Neural cell (in vitro differentiated cells): ENCODE data around the gene ROR1. TPM values are rescaled to one million over a fixed set of nuclear protein-coding genes. Genes with fewer than 3 reads are reported as not detected.

ENCODE experiments used
- H2AFZ ChIP-seq: fragments of 200-600, 300-800 bp; sonication (generic), shearing (Covaris generic); 2 replicates; pipeline ENCODE4 v1.6.0; 2014; ENCODE audit warnings: low read depth, mild to moderate bottlenecking, antibody characterized with exemption, low read length, moderate library complexity
- H3F3A ChIP-seq: fragments of 200-600 bp; shearing (Covaris generic); 2 replicates; pipeline ENCODE4 v1.6.1; 2016; ENCODE audit warnings: mild to moderate bottlenecking, moderate library complexity, mixed read lengths, antibody characterized with exemption, low read length; ENCODE audit not compliant: insufficient read depth, poor library complexity, severe bottlenecking
- H3K27ac ChIP-seq: fragments of 200-600, 300-800 bp; sonication (generic), shearing (Covaris generic); 2 replicates; pipeline ENCODE4 v1.5.1; 2014; ENCODE audit warnings: mild to moderate bottlenecking, low read length, moderate library complexity
- H3K27me3 ChIP-seq: fragments of 300-800, 200-600 bp; sonication (generic), shearing (Covaris generic); 2 replicates; pipeline ENCODE4 v1.6.0; 2014; ENCODE audit warnings: mild to moderate bottlenecking, low read depth, low read length, moderate library complexity; ENCODE audit not compliant: insufficient read depth
- H3K36me3 ChIP-seq: fragments of 300-800, 200-600 bp; sonication (generic), shearing (Covaris generic); 2 replicates; pipeline ENCODE4 v1.5.1; 2014; ENCODE audit warnings: mild to moderate bottlenecking, antibody characterized with exemption, low read length, moderate library complexity; ENCODE audit not compliant: insufficient read depth
- H3K4me2 ChIP-seq: fragments of 300-800, 200-600 bp; sonication (generic), shearing (Covaris generic); 2 replicates; pipeline ENCODE4 v1.6.0; 2014; ENCODE audit warnings: mild to moderate bottlenecking, low read length
- H3K4me3 ChIP-seq: fragments of 300-800, 200-600 bp; sonication (generic), shearing (Covaris generic); 2 replicates; pipeline ENCODE4 v1.5.1; 2014; ENCODE audit warnings: mild to moderate bottlenecking, low read length, moderate library complexity
- H3K79me2 ChIP-seq: fragments of 200-600 bp; shearing (Covaris generic); replicated peaks from 2 replicates; pipeline ENCODE4 v1.6.0; 2014; ENCODE audit warnings: mild to moderate bottlenecking, low read length, moderate library complexity; ENCODE audit not compliant: insufficient read depth
- H3K9ac ChIP-seq: fragments of 300-800, 200-600 bp; sonication (generic), shearing (Covaris generic); 2 replicates; pipeline ENCODE4 v1.6.1; 2016; ENCODE audit warnings: mild to moderate bottlenecking, low read length, mixed read lengths
- H3K9me2 ChIP-seq: fragments of 200-600 bp; shearing (Covaris generic); 2 replicates; pipeline ENCODE4 v1.6.1; 2016; ENCODE audit warnings: mild to moderate bottlenecking, low read length, mixed read lengths; ENCODE audit not compliant: insufficient read depth
- H3K9me3 ChIP-seq: fragments of 200-600, 300-800 bp; sonication (generic), shearing (Covaris generic); 2 replicates; pipeline ENCODE4 v1.6.1; 2016; ENCODE audit warnings: mild to moderate bottlenecking, mixed run types, low read length, moderate library complexity, mixed read lengths
- H4K20me1 ChIP-seq: fragments of 200-600 bp; shearing (Covaris generic); 2 replicates; pipeline ENCODE4 v1.6.1; 2016; ENCODE audit warnings: mild to moderate bottlenecking, mixed run types; ENCODE audit not compliant: insufficient read depth
- EP300 ChIP-seq: fragments of 450-650 bp; conservative IDR thresholded peaks from 2 replicates; pipeline ENCODE4 v1.6.1; 2014; ENCODE audit warnings: antibody characterized with exemption, mild to moderate bottlenecking, moderate library complexity; ENCODE audit not compliant: poor library complexity, severe bottlenecking
- EZH2 ChIP-seq: fragments of 200-600, 300-800 bp; shearing (Covaris generic), sonication (generic); IDR thresholded peaks from 2 replicates; pipeline ENCODE4 v1.6.1; 2014; ENCODE audit warnings: antibody characterized with exemption, low read length, borderline replicate concordance, mild to moderate bottlenecking; ENCODE audit not compliant: insufficient read depth, poor library complexity, severe bottlenecking
- MXI1 ChIP-seq: fragments of 450-650 bp; conservative IDR thresholded peaks from 2 replicates; pipeline ENCODE4 v1.6.1; 2014; ENCODE audit warnings: antibody characterized with exemption, mild to moderate bottlenecking; ENCODE audit not compliant: poor library complexity, severe bottlenecking
- POLR2AphosphoS5 ChIP-seq: IDR thresholded peaks from 2 replicates; pipeline ENCODE4 v1.6.1; 2012
- RAD21 ChIP-seq: fragments of 450-650 bp; conservative IDR thresholded peaks from 2 replicates; pipeline ENCODE4 v1.6.1; 2014; ENCODE audit warnings: antibody characterized with exemption, mild to moderate bottlenecking, moderate library complexity
- REST ChIP-seq: IDR thresholded peaks from 2 replicates; pipeline ENCODE4 v1.6.1; 2012; ENCODE audit warnings: borderline replicate concordance
- SMC3 ChIP-seq: fragments of 450-650 bp; conservative IDR thresholded peaks from 2 replicates; pipeline ENCODE4 v1.6.1; 2014; ENCODE audit warnings: antibody characterized with exemption, mild to moderate bottlenecking, moderate library complexity; ENCODE audit not compliant: poor library complexity
- TAF1 ChIP-seq: IDR thresholded peaks from 2 replicates; pipeline ENCODE4 v1.6.1; 2012; ENCODE audit warnings: low read depth
- polyA plus RNA-seq: library from polyadenylated mRNA; depleted of rRNA; stranded (reverse); fragments of >200 nt; gene quantifications from 2 replicates; pipeline ENCODE4 v1.2.3, GENCODE V29; 2014
- TF ChIP-seq, protein P1 (sequence below): fragments of 450-650 bp; IDR thresholded peaks from 2 replicates; pipeline ENCODE4 v1.5.1; 2014; ENCODE audit warnings: antibody characterized with exemption, mild to moderate bottlenecking, moderate library complexity; ENCODE audit not compliant: poor library complexity, severe bottlenecking

Gene ROR1
- polyA plus RNA-seq, 1 donor from 2014 or later = 0.27 TPM

DNA sequence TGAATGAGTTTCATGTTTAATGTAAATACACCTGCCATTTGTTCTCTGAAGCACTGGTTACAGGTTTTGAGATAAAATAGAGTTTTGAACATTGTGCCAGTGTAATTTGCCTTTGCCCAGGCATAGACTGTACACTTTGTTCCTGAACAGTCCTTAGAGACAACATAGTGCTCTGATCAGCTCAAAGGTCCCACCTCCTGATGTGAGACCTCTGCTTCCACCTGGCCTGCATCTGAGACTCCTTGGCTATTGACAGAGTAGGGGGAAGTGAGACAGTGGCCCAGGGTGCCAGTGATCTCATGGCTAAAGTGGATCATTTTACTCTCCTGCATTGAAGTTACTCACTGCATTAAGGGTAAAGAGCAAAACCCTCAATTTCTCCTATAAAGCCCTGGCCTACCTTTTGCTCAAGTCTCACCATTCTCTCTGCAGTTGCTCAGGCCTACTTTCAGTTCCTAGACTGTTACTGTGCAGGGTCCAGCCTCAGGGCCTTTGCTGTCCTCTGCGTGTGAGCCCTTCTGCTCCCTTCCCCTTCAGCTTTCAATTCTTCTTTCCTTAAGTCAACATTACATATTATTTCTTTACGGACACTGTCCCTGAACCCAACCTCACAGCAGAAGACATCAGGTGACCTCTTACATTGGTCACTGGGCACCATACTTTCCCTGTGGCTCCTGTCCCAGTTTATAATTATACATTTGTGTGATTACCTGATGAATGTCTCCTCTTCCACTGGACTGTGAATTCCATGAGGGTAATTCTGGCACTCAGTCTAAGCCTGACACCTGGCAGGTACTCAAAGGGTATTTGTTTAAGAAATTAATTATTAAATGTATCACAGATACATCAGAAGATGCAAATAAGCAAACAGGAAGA, 142.9 kb downstream of the ROR1 start:
- no peaks in the 10 kb centered on the region for H3K79me2 ChIP-seq
- no peak overlapping the region for H3K9ac ChIP-seq
- no peaks in the 10 kb centered on the region for H3K36me3 ChIP-seq
- no peaks in the 10 kb centered on the region for H3K27me3 ChIP-seq
- H3K4me3 ChIP-seq = no peak overlapping the region
- no peaks in the 10 kb centered on the region for H4K20me1 ChIP-seq
- H3K9me2 ChIP-seq = no peaks in the 10 kb centered on the region
- H2AFZ ChIP-seq = no peak overlapping the region
- no peaks in the 10 kb centered on the region for H3K9me3 ChIP-seq
- H3K4me2 ChIP-seq = no peak overlapping the region
- no peaks in the 10 kb centered on the region for H3F3A ChIP-seq
- no peak for TF ChIP-seq POLR2AphosphoS5
- TF ChIP-seq RAD21 = no peak
- TF ChIP-seq, protein P1, sequence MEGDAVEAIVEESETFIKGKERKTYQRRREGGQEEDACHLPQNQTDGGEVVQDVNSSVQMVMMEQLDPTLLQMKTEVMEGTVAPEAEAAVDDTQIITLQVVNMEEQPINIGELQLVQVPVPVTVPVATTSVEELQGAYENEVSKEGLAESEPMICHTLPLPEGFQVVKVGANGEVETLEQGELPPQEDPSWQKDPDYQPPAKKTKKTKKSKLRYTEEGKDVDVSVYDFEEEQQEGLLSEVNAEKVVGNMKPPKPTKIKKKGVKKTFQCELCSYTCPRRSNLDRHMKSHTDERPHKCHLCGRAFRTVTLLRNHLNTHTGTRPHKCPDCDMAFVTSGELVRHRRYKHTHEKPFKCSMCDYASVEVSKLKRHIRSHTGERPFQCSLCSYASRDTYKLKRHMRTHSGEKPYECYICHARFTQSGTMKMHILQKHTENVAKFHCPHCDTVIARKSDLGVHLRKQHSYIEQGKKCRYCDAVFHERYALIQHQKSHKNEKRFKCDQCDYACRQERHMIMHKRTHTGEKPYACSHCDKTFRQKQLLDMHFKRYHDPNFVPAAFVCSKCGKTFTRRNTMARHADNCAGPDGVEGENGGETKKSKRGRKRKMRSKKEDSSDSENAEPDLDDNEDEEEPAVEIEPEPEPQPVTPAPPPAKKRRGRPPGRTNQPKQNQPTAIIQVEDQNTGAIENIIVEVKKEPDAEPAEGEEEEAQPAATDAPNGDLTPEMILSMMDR = no peak
- TF ChIP-seq EZH2 = no peak
- no peak for TF ChIP-seq REST
- TF ChIP-seq SMC3 = no peak
- TF ChIP-seq TAF1 = no peak
- no peak for TF ChIP-seq EP300
- no peak for TF ChIP-seq MXI1
- H3K27ac ChIP-seq = no peak overlapping the region

- Histone ChIP-seq H3K36me3 (no peaks in the 10 kb centered on the region), H3F3A (no peaks in the 10 kb centered on the region), H3K4me2 (no peak overlapping the region), H2AFZ (no peak overlapping the region), H3K79me2 (no peaks in the 10 kb centered on the region), H3K4me3 (no peak overlapping the region), H3K9me3 (no peaks in the 10 kb centered on the region), H3K9ac (no peak overlapping the region), H3K27me3 (no peaks in the 10 kb centered on the region), H3K9me2 (no peaks in the 10 kb centered on the region), H4K20me1 (no peaks in the 10 kb centered on the region), H3K27ac (no peak overlapping the region)
- TF ChIP-seq REST = no peak
- TF ChIP-seq, protein P1 = no peak
- no peak for TF ChIP-seq SMC3
- TF ChIP-seq TAF1 = no peak
- TF ChIP-seq MXI1 = no peak
- TF ChIP-seq EZH2 = no peak
- no peak for TF ChIP-seq POLR2AphosphoS5
- no peak for TF ChIP-seq RAD21
- TF ChIP-seq EP300 = no peak
Observed at GRCh38 chr1:63917571-63918417, 144.0 kb downstream of the ROR1 start.
